Neuron (in vitro differentiated cells): ENCODE measurements around the gene DEPDC4.
A peak's percentile ranks its signal among the peaks of the same experiment; 100 is the strongest.

Source experiments
- H2AFZ ChIP-seq: one replicate; pipeline ENCODE4 v1.6.1; 2013; ENCODE audit warnings: low read depth, mild to moderate bottlenecking, inconsistent platforms, low read length, moderate library complexity
- H3K27me3 ChIP-seq: one replicate; pipeline ENCODE4 v1.6.1; 2013; ENCODE audit warnings: low read length; ENCODE audit not compliant: insufficient read depth
- H3K36me3 ChIP-seq: one replicate; pipeline ENCODE4 v1.6.1; 2013; ENCODE audit warnings: low read length; ENCODE audit not compliant: insufficient read depth
- H3K4me1 ChIP-seq: one replicate; pipeline ENCODE4 v1.6.1; 2013; ENCODE audit warnings: low read length; ENCODE audit not compliant: insufficient read depth
- H3K4me3 ChIP-seq: 2 replicates; pipeline ENCODE4 v1.5.1; 2013; ENCODE audit warnings: mild to moderate bottlenecking, low read length, moderate library complexity
- H3K9me3 ChIP-seq: one replicate; pipeline ENCODE4 v1.6.1; 2013; ENCODE audit warnings: low read length

The DEPDC4 gene

GRCh38 chr12:100219328-100220109 is 47.4 kb downstream of the DEPDC4 start:
- H3K36me3 ChIP-seq, result peaks cover 58% of the 10 kb centered on the region

GRCh38 chr12:100216337-100216736 is 50.5 kb downstream of the DEPDC4 start:
- no peak overlapping the region for H3K4me3 ChIP-seq
- peaks cover 67% of the 10 kb centered on the region for H3K36me3 ChIP-seq
- no peaks in the 10 kb centered on the region for H3K4me1 ChIP-seq
- no peaks in the 10 kb centered on the region for H3K9me3 ChIP-seq
- no peak overlapping the region for H2AFZ ChIP-seq
- no peaks in the 10 kb centered on the region for H3K27me3 ChIP-seq

More at GRCh38 chr12:100219328-100220109, 47.4 kb downstream of the DEPDC4 start:
- Histone ChIP-seq H2AFZ (no peak overlapping the region), H3K4me3 (no peak overlapping the region), H3K4me1 (no peaks in the 10 kb centered on the region), H3K27me3 (no peaks in the 10 kb centered on the region), H3K9me3 (no peaks in the 10 kb centered on the region)

- Histone ChIP-seq H3K9me3 (no peaks in the 10 kb centered on the region), H3K4me1 (no peaks in the 10 kb centered on the region), H3K36me3 (peaks cover 67% of the 10 kb centered on the region), H3K4me3 (no peak overlapping the region), H3K27me3 (no peaks in the 10 kb centered on the region), H2AFZ (no peak overlapping the region)
Measured at GRCh38 chr12:100215209-100215608, 51.7 kb downstream of the DEPDC4 start.

GRCh38 chr12:100214518-100214917 is 52.4 kb downstream of the DEPDC4 start:
- Histone ChIP-seq H3K36me3 (peaks cover 63% of the 10 kb centered on the region), H3K4me1 (no peaks in the 10 kb centered on the region), H3K9me3 (no peaks in the 10 kb centered on the region), H2AFZ (no peak overlapping the region), H3K27me3 (no peaks in the 10 kb centered on the region), H3K4me3 (no peak overlapping the region)

- Histone ChIP-seq H3K4me1 (no peaks in the 10 kb centered on the region), H3K36me3 (peaks cover 63% of the 10 kb centered on the region), H3K27me3 (no peaks in the 10 kb centered on the region), H3K4me3 (no peak overlapping the region), H3K9me3 (no peaks in the 10 kb centered on the region), H2AFZ (no peak overlapping the region)
Measured at GRCh38 chr12:100213016-100213891, 53.6 kb downstream of the DEPDC4 start.

- peaks cover 66% of the 10 kb centered on the region for H3K36me3 ChIP-seq
- no peaks in the 10 kb centered on the region for H3K4me1 ChIP-seq
- H2AFZ ChIP-seq, result no peak overlapping the region
- H3K9me3 ChIP-seq, result no peaks in the 10 kb centered on the region
- H3K4me3 ChIP-seq, result no peak overlapping the region
- no peaks in the 10 kb centered on the region for H3K27me3 ChIP-seq
Measured at GRCh38 chr12:100211698-100212097, 55.2 kb downstream of the DEPDC4 start.

- Histone ChIP-seq H3K27me3 (no peaks in the 10 kb centered on the region), H2AFZ (no peak overlapping the region), H3K36me3 (peaks cover 54% of the 10 kb centered on the region), H3K4me3 (no peak overlapping the region), H3K4me1 (no peaks in the 10 kb centered on the region), H3K9me3 (no peaks in the 10 kb centered on the region)
Measured at GRCh38 chr12:100208834-100209233, 58.0 kb downstream of the DEPDC4 start.

- Histone ChIP-seq H3K27me3 (no peaks in the 10 kb centered on the region), H3K9me3 (no peaks in the 10 kb centered on the region), H3K36me3 (peaks cover 41% of the 10 kb centered on the region), H3K4me1 (no peaks in the 10 kb centered on the region), H3K4me3 (no peak overlapping the region), H2AFZ (no peak overlapping the region)
Measured at GRCh38 chr12:100207311-100207710, 59.6 kb downstream of the DEPDC4 start.

- Histone ChIP-seq H3K4me1 (peaks cover 6% of the 10 kb centered on the region), H3K27me3 (no peaks in the 10 kb centered on the region), H3K9me3 (no peaks in the 10 kb centered on the region), H2AFZ (no peak overlapping the region), H3K4me3 (peak overlapping the region; percentile 90), H3K36me3 (peaks cover 5% of the 10 kb centered on the region)
Measured at GRCh38 chr12:100201604-100202423, 65.1 kb downstream of the DEPDC4 start.

- no peaks in the 10 kb centered on the region for H3K27me3 ChIP-seq
- no peaks in the 10 kb centered on the region for H3K9me3 ChIP-seq
- peak within 1 kb of the TSS; percentile 90 for H3K4me3 ChIP-seq
- H3K36me3 ChIP-seq, result peaks cover 5% of the 10 kb centered on the region
- H2AFZ ChIP-seq, result peak within 1 kb of the TSS; percentile 99
- peaks cover 6% of the 10 kb centered on the region for H3K4me1 ChIP-seq
Measured at GRCh38 chr12:100200463-100201181, 66.3 kb downstream of the DEPDC4 start, which contains the start of gene ACTR6. Gene ACTR6, plus strand, starts transcription at chr12:100200815. Its CDS starts 37 bp downstream, at chr12:100200852.

- H3K4me1 ChIP-seq, result peaks cover 6% of the 10 kb centered on the region
- no peaks in the 10 kb centered on the region for H3K27me3 ChIP-seq
- peak overlapping the region; percentile 99 for H2AFZ ChIP-seq
- peaks cover 1% of the 10 kb centered on the region for H3K36me3 ChIP-seq
- H3K4me3 ChIP-seq, result peak overlapping the region; percentile 90
- no peaks in the 10 kb centered on the region for H3K9me3 ChIP-seq
Measured at GRCh38 chr12:100199347-100200149, 67.3 kb downstream of the DEPDC4 start.

GRCh38 chr12:100199023-100199346 is 67.9 kb downstream of the DEPDC4 start:
- no peaks in the 10 kb centered on the region for H3K27me3 ChIP-seq
- H3K4me1 ChIP-seq, result peaks cover 6% of the 10 kb centered on the region
- H3K9me3 ChIP-seq, result no peaks in the 10 kb centered on the region
- peak overlapping the region; percentile 99 for H2AFZ ChIP-seq
- no peaks in the 10 kb centered on the region for H3K36me3 ChIP-seq
- peak overlapping the region; percentile 90 for H3K4me3 ChIP-seq
